Measurements from ENCODE around the gene ATG2A. TPM values are rescaled to one million over a fixed set of nuclear protein-coding genes. Genes with fewer than 3 reads are reported as not detected.

The ATG2A gene
- polyA plus RNA-seq, 3 donors, result 2.6 to 24.9 (median 4.0) TPM

DNA sequence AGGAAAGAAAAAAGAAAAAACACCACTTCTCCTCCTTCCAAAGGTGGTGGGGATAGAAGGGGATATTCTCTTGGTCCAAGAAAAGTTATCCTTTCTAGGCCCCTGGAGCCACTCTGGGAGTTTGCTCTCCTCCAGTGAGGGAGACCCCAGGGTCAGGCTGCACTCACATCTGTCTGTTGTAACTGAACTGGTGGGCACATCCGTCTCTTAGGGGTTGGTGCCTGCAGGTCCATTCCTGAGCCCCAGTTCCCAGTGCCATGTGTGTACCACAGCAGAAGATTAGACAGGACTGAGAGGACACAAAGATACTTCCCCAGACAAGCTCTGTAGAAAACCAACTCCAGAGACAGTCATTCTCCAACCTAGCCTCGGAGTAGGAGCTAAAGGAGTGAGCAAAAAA lies 3.1 kb upstream of the ATG2A start:
- H3K36me3 ChIP-seq (replicated peaks in 1 of 2; ENCODE audit: control insufficient read depth in 1 of 2, insufficient read depth in 2 of 2, low read length in 2 of 2), result no peaks in the 10 kb centered on the region
- TF ChIP-seq, protein P1, sequence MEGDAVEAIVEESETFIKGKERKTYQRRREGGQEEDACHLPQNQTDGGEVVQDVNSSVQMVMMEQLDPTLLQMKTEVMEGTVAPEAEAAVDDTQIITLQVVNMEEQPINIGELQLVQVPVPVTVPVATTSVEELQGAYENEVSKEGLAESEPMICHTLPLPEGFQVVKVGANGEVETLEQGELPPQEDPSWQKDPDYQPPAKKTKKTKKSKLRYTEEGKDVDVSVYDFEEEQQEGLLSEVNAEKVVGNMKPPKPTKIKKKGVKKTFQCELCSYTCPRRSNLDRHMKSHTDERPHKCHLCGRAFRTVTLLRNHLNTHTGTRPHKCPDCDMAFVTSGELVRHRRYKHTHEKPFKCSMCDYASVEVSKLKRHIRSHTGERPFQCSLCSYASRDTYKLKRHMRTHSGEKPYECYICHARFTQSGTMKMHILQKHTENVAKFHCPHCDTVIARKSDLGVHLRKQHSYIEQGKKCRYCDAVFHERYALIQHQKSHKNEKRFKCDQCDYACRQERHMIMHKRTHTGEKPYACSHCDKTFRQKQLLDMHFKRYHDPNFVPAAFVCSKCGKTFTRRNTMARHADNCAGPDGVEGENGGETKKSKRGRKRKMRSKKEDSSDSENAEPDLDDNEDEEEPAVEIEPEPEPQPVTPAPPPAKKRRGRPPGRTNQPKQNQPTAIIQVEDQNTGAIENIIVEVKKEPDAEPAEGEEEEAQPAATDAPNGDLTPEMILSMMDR (IDR thresholded peaks at IDR 0.05), result no peak
- Mint-ChIP-seq H3K36me3 (no peaks in the 10 kb centered on the region), H3K4me3 (no peak overlapping the region), H3K9me3 (peaks cover 0 to 3% (median 0%) of the 10 kb centered on the region in 7 donors), H3K27me3 (ENCODE audit: low read depth in 3 of 3) (peaks cover 0 to 3% (median under 1%) of the 10 kb centered on the region in 3 donors), H3K27ac (no peak overlapping the region), H3K4me1 (peaks cover 32% of the 10 kb centered on the region)
- H3K4me1 ChIP-seq (ENCODE audit: control insufficient read depth in 1 of 2, insufficient read depth in 2 of 2, low read length in 2 of 2), result peaks cover 33 to 38% of the 10 kb centered on the region in 2 donors
- no peak overlapping the region for H3K4me3 ChIP-seq (replicated peaks in 1 of 3; ENCODE audit: low read depth in 2 of 3, low read length in 3 of 3)
- H3K4me2 ChIP-seq (replicated peaks; ENCODE audit: extremely low read depth, low read length, poor library complexity, severe bottlenecking), result no peak overlapping the region
- no peak overlapping the region for H3K9ac ChIP-seq (ENCODE audit: insufficient read depth, low read length, poor library complexity, severe bottlenecking)
- no peaks in the 10 kb centered on the region for H3K9me3 ChIP-seq (replicated peaks in 1 of 2; ENCODE audit: control insufficient read depth in 1 of 2, insufficient read depth in 1 of 2, low read length in 2 of 2)
- H3K27me3 ChIP-seq (ENCODE audit: control insufficient read depth in 2 of 2, insufficient read depth in 2 of 2, low read length in 2 of 2), result no peaks in the 10 kb centered on the region
- no peak overlapping the region for H3K27ac ChIP-seq (ENCODE audit: low read depth in 1 of 2, low read length in 2 of 2)
- 91% methylated on average over 1 of the region's 2 CpGs for WGBS (ENCODE audit: insufficient coverage)
- intact Hi-C loops (cut with micrococcal nuclease), result no loop called here
- H3K79me2 ChIP-seq (ENCODE audit: insufficient read depth, low read length), result peaks cover 13% of the 10 kb centered on the region
- DNase-seq, result no peak
- H4K20me1 ChIP-seq (ENCODE audit: insufficient read depth, low read length), result peaks cover 14% of the 10 kb centered on the region
- H2AFZ ChIP-seq (ENCODE audit: insufficient read depth, low read depth, low read length, poor library complexity, severe bottlenecking), result no peak overlapping the region

DNA sequence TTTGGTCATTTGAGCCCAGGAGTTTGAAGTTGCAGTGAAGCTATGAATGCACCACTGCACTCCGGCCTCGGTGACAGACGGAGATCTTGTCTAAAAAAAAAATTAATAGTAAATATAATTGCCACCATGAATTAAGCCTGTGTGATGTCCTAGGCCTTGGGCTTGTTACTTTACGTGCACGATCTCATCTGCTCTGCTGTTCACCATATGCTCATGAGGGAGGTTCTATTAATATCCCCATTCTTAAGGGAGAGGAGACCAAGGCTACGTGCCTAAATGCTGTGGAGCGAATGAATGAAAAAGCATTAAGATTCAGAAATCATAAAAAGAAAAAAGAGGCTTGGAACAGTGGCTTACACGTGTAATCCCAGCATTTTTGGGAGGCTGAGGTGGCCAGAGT lies 2.6 kb upstream of the ATG2A start:
- WGBS (ENCODE audit: insufficient coverage), result 100% methylated on average over 2 of the region's 8 CpGs
- H2AFZ ChIP-seq (ENCODE audit: insufficient read depth, low read depth, low read length, poor library complexity, severe bottlenecking), result no peak overlapping the region

More for the DNA sequence above, 2.6 kb upstream of the ATG2A start:
- peaks cover 30% of the 10 kb centered on the region for H3K4me1 Mint-ChIP-seq
- no peak overlapping the region for H3K4me3 Mint-ChIP-seq
- H3K27ac ChIP-seq (ENCODE audit: low read depth in 1 of 2, low read length in 2 of 2), result no peak overlapping the region
- H3K9me3 Mint-ChIP-seq, result peaks cover 0 to 3% (median 0%) of the 10 kb centered on the region in 7 donors
- intact Hi-C loops (cut with micrococcal nuclease), result loop anchor here (5.0 kb wide), 2 partner anchors 108 to 203 kb away; partner anchors contain the start of genes SNX15 (in 2 of the 2), FAU (in 1 of the 2) and MRPL49 (in 1 of the 2)
- H3K9me3 ChIP-seq (replicated peaks in 1 of 2; ENCODE audit: control insufficient read depth in 1 of 2, insufficient read depth in 1 of 2, low read length in 2 of 2), result no peaks in the 10 kb centered on the region
- H3K9ac ChIP-seq (ENCODE audit: insufficient read depth, low read length, poor library complexity, severe bottlenecking), result no peak overlapping the region
- no peak overlapping the region for H3K4me2 ChIP-seq (replicated peaks; ENCODE audit: extremely low read depth, low read length, poor library complexity, severe bottlenecking)
- no peaks in the 10 kb centered on the region for H3K27me3 ChIP-seq (ENCODE audit: control insufficient read depth in 2 of 2, insufficient read depth in 2 of 2, low read length in 2 of 2)
- DNase-seq, result no peak
- peaks cover under 1% of the 10 kb centered on the region in 2 donors for H3K36me3 Mint-ChIP-seq
- H3K4me3 ChIP-seq (replicated peaks in 1 of 3; ENCODE audit: low read depth in 2 of 3, low read length in 3 of 3), result no peak overlapping the region
- peaks cover 30 to 35% of the 10 kb centered on the region in 2 donors for H3K4me1 ChIP-seq (ENCODE audit: control insufficient read depth in 1 of 2, insufficient read depth in 2 of 2, low read length in 2 of 2)
- H3K27me3 Mint-ChIP-seq (ENCODE audit: low read depth in 3 of 3), result peaks cover 0 to 3% (median 0%) of the 10 kb centered on the region in 3 donors
- TF ChIP-seq, protein P1 (IDR thresholded peaks at IDR 0.05), result no peak
- peaks cover 19% of the 10 kb centered on the region for H4K20me1 ChIP-seq (ENCODE audit: insufficient read depth, low read length)
- no peak overlapping the region for H3K27ac Mint-ChIP-seq
- peaks cover 16% of the 10 kb centered on the region for H3K79me2 ChIP-seq (ENCODE audit: insufficient read depth, low read length)
- H3K36me3 ChIP-seq (replicated peaks in 1 of 2; ENCODE audit: control insufficient read depth in 1 of 2, insufficient read depth in 2 of 2, low read length in 2 of 2), result peaks cover 0 to 1% of the 10 kb centered on the region in 2 donors
